Stimulated activated CD4-positive, alpha-beta T cell treated with anti-CD3 and anti-CD28 coated beads, Interleukin-4, amount 100 ng/mL, for 48 hours (primary cell): ENCODE measurements around the gene TOMM40.
"Not testable (repeated sequence)": the region's sequence is repeated elsewhere in the genome, so short reads cannot be mapped to it uniquely, and the experiment has no call there.

Source experiments
- DNase-seq, 2 donors: peaks; one replicate each; pipeline ENCODE4 v3.0.0-alpha.2; 2020; ENCODE audit warnings: low read depth in 2 of 2

TOMM40 gene

DNA sequence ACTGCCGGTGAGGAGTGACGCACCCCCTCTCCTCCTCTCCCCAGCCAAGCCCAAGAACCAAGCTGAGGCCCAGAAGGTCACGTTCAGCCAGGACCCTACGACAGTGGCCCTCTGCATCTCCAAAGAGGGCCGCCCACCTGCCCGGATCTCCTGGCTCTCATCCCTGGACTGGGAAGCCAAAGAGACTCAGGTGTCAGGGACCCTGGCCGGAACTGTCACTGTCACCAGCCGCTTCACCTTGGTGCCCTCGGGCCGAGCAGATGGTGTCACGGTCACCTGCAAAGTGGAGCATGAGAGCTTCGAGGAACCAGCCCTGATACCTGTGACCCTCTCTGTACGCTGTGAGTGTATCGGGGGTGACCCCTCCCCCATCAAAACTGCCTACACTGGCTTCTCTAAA lies 19.2 kb upstream of the TOMM40 start:
- no peak for DNase-seq

DNA sequence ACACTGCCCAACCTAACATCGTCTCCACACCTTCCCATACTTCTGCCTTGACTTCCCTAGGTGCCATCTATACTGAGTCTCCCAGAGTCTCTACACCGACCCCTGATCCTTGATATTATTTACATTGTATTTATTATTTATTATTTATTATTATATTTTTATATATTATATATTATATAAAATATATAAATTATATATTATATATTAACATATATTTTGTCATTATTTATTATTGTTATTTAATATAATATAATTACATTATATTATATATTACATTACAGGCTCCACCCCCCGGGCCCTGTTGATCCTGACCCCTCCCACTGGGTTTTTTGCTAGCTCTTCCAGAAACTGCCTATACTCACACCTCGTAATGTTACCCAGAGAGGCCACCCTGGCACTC lies 18.4 kb upstream of the TOMM40 start:
- no peak for DNase-seq

DNA sequence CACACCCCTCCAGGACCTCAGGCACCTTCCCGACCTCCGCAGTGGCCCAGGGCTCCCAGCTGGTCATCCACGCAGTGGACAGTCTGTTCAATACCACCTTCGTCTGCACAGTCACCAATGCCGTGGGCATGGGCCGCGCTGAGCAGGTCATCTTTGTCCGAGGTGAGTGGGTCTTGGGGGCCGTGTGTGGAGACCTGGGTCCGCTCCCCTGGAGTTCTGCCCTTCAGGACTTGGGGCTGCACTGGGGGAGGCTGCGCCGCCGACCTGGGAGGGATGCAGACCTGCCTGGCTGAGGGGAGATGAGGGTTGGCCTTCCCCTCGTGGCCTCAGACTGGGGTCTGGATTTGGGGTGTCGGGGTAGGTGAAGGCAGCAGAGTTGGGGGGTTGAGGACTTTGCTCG lies 16.7 kb upstream of the TOMM40 start:
- no peak for DNase-seq

DNA sequence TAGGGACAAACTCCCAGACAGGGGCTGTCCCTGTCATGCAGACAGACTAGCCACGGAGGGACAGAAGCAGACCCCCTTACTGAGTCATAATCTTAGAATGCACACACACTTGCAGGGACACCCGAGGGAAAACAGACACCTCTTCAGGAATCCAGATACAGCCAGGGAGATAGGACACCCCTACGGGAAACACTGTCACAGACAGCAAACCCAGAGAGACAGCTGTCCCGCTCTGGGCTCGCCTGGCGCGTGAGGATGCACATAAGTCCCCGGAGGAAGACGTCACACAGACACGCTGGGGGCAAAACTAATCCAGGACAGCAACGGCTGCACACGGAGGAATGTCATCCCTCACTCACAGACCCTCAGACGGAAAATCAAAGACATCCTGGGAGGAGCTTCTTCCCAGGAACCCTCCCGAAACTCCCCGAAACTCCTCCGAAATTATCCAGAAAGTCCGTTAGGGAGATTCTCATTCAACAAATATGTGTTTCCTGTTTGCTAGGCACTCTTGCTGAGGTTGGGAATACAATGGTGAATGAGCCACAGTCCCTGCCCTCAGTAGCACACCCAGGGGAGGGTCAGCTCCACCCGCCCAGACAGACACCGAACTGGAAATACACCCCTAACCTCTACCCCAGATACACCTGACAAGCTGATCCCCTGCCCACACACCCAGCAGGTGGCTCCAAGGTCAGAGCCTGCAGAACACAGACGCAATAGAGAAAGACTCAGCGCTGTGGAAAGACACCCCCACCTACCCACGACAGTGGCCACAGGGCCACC lies 15.2 kb upstream of the TOMM40 start:
- no peak for DNase-seq

DNA sequence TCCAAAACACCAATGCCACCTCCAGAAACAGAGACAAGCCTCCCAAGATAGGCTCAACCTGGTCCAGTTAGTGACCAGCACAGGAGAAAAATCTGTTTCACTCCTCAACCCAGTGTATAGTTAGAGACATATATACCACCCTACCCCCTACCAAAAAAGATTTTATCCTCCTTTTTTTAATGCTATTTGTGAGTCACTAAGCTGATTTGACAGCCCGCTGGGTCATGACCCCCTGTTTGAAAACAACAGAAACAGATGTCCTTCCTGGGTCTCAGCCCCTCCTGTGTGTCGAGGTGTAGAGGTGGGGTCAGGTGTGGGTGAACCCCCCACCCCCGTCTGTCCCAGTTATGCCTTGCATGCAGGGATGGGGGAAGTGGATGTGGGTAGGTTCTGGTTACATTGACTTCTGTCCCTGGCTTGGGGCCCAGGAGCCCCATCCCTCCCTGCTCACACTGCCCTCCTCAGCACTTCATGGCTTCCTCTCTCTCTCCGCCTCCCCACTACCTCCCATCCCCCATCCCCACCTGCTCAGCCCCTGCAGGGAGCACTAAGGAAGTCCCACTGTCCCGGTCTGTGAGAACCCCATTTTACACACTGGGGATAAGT lies 14.0 kb upstream of the TOMM40 start:
- no peak for DNase-seq

DNA sequence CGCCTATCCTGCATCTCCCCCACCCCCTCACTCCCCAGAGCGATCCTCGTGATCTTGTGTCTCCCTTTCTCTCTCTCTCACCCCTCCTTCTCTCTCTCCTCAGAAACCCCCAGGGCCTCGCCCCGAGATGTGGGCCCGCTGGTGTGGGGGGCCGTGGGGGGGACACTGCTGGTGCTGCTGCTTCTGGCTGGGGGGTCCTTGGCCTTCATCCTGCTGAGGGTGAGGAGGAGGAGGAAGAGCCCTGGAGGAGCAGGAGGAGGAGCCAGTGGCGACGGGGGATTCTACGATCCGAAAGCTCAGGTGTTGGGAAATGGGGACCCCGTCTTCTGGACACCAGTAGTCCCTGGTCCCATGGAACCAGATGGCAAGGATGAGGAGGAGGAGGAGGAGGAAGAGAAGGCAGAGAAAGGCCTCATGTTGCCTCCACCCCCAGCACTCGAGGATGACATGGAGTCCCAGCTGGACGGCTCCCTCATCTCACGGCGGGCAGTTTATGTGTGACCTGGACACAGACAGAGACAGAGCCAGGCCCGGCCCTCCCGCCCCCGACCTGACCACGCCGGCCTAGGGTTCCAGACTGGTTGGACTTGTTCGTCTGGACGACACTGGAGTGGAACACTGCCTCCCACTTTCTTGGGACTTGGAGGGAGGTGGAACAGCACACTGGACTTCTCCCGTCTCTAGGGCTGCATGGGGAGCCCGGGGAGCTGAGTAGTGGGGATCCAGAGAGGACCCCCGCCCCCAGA lies 12.8 kb upstream of the TOMM40 start:
- no peak for DNase-seq

DNA sequence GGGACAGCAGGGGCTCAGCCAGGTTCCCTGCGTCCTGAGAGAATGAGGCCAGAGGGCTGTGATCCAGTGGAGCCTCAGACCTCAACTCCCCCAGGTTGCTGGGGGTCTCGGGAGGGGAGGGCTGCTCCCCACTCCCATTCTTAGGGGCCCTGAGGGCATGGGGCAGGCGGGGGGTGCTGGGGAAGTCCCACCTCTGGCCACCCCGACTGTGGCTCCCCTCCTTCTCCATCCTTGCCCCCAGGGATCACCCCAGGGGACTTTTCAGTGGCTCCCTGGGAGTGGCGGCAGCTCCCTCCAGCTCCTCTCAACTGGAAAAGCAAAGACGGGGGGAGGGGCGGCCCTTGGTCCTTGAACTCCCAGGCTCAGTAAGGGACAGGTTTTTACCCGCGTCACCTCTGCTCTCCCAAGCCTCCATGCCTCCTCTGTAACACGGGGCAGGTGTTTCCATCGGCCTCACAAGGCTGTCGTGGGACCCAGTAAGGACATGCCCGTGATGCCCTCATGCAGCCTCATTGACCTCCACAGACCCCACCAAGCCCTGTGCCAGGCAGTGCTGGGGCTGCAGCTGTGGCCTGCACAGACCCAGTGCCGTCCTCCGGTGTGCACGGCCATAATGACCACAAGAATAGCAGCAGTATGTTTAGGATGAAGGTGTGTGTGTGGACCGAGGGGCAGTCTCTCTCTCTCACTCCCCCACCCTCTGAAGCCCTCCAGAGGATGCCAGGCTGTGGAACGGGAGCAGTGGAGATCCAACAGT lies 11.6 kb upstream of the TOMM40 start:
- no peak for DNase-seq

DNA sequence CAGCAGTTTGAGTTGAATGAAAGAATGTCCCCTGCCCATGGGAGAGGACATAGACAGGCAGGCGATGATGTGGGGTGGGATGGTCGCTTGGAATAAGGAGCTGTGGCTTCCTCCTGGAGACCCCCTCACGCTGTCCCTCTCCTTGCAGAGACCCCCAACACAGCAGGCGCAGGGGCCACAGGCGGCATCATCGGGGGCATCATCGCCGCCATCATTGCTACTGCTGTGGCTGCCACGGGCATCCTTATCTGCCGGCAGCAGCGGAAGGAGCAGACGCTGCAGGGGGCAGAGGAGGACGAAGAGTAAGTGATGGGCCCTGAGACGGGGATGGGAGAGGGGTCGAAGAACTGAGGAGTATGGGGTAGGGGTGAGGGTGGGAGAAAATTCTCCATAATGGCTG lies 9.0 kb upstream of the TOMM40 start:
- DNase-seq: no peak

DNA sequence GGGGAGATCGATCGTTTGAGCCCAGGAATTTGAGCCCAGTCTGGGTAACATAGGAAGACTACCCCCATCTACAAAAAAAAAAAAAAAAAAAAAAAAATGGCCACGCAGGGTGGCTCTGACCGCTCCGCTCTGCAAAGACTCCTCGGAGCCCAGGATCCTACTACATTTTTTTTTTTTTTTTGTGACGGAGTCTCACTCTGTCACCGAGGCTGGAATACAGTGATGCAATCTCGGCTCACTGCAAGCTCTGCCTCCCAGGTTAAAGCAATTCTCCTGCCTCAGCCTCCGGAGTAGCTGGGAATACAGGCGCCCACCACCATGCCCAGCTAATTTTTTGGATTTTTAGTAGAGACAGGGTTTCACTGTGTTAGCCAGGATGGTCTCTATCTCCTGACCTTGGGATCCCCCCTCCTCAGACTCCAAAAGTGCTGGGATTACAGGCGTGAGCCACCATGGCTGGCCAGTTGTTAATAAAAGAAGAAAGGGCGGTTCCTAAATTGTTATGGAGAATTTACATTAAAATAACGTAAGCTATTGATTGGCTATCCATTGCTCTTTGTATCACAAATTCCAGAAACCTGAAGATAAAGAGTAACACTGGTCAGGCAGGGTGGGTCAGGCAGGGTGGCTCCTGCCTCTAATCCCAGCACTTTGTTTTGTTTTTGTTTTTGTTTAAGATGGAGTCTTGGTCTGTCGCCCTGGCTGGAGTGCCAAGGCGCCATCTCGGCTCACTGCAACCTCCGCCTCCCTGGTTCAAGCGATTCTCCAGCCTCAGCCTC lies 8.2 kb upstream of the TOMM40 start:
- DNase-seq: not testable (repeated sequence)

DNA sequence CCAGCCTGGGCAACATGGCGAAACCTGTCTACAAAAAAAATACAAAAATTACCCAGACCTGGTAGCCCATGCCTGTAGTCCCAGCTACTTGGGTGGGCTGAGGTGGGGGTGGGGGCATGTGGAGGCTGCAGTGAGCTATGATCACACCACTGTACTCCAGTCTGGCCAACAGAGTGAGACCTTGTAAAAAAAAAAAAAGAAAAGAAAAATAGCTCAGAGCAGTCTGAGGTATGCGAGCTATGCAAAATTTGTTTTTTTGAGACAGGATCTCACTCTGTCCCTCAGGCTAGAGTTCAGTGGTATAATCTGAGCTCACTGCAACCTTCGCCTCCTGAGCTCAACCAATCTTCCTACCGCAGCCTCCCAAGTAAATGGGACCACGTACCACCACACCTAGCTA lies 7.1 kb upstream of the TOMM40 start:
- no peak for DNase-seq

DNA sequence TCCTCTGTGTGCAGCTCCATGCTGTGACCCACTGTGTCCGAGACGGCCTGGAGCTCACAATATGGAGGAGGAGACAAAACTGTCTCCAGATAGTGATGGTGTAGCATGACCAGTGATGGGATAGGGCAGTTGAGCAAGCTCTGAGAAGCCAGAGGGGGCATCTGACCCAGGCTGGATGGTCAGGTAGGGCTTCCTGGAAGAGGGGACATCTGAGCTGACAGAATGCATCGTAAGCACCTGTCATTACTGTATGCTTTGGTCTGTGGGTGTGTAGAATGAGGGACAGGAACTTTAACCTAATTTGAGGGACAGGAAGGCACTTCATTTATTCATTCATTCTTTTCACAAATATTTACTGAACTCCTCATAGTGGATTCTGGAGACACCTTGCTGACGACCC lies 6.5 kb upstream of the TOMM40 start:
- DNase-seq: no peak

DNA sequence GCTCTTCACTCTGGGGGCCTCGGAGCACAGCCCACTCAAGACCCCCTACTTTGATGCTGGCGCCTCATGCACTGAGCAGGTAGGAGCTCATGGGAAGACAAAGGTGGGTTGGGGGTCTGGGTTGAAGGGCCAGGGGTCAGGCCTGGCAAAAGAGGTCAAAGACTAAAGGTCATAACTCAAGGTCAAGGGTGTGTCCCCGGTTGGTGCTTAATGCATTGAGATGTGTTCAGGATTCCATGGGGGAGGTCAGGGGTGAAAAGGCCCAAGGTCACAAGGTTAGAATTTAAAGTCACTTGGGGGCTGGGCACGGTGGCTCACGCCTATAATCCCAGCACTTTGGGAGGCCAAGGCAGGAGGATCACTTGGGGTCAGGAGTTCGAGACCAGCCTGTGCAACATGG lies 4.9 kb upstream of the TOMM40 start:
- DNase-seq: no peak

DNA sequence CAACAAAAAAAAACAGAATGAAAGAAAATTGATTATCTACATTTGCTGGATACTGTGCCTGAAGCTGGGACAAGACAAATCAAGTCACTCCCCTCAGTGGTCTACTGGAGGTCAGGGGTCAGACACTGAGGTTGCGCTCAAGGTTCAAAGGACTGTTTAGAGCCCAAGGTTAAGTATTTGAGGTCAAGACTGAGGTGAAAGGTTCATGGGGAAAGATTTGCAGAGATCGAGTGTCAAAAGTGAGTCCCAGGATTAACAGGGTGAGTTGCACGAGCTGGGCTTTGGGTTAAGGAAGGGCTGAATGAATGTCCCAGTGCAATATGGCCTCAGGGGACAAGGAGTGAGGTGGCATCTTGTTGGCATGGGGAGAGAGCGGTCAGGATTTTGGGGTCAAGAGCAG lies 3.4 kb upstream of the TOMM40 start:
- DNase-seq: no peak

DNA sequence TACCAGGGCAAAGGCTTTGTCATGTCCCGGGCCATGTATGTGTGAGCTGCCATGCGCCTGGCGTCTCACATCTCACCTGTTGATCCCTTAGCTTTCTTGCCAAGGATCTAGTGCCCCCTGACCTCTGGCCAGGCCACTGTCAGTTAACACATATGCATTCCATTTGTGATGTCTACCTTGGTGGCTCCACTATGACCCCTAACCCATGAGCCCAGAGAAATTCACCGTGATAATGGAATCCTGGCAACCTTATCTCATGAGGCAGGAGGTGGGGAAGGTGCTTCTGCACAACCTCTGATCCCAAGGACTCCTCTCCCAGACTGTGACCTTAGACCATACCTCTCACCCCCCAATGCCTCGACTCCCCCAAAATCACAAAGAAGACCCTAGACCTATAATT lies 2.7 kb upstream of the TOMM40 start:
- DNase-seq: not testable (repeated sequence)

DNA sequence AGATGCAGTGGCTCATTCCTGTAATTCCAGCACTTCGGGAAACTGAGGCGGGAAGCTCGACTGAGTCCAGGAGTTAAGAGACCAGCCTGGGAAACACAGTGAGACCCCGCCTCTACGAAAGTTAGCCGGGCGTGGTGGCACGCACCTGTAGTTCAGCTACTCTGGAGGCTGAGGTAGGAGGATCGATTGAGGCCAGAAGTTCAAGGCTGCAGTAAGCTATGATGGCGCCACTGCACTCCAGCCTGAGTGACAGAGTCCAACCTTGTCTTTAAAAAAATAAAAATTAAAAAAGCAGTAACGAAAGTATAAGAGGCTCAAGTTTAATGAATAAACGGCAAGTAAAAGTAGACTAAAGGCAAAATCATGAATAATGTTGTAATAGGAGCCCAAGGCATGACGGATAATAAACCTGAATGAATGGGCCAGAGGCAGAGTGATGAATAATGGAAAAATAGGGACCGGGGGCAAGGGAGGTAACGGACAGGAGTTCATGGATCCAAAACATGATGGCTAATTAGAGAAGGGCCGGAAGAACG lies 1.2 kb upstream of the TOMM40 start:
- DNase-seq: no peak

DNA sequence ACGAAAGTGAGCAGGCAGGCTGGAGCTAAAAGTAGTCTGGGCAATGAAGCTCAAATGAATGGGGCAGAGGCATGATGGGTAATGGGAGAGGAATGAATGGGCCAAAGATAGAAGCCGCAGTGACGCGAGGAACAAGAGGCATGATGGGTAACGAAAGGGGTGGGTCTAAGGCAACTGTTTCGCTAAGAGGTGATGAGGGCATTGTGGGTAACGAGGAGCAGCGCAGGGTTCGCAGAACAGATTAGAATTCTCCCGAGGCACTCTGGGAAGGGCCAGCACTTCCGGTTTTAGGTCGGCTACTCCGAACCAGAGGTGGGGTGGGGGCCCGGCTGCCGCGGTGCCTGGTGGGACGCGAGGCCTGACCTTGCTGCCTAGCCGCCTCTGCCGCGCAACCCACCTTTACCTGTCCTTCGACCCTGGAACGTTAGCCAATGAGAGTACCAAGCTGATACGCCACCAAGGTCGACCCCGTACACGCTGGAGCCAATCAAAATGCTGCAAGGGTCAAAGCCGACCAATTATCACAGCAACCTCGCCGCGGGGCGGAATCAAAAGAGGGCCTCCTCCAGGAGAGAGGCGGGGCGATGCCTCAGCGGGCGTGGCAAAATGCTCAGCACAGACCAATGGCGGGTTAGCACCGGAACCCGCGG lies 563 bp upstream of the TOMM40 start:
- DNase-seq: no peak

DNA sequence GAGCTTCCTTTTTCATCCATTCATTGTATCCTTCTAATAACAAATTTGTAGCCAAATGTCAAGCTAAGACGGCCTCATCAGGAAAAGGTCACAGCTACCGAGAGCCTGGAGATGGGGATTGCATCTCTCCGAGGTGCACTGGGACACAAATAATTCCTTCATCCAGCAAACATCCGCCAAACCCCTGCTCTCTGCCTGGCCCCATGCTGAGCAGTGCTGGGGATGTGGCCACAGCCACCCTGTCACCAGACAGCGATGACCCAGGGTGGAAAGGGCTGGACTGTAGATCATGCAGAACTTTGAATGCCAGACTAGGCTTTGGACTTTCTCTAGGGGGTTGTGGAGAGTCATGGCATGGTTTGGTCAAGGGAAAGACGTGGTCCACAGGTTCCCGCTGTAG lies 1.9 kb downstream of the TOMM40 start:
- DNase-seq: no peak

DNA sequence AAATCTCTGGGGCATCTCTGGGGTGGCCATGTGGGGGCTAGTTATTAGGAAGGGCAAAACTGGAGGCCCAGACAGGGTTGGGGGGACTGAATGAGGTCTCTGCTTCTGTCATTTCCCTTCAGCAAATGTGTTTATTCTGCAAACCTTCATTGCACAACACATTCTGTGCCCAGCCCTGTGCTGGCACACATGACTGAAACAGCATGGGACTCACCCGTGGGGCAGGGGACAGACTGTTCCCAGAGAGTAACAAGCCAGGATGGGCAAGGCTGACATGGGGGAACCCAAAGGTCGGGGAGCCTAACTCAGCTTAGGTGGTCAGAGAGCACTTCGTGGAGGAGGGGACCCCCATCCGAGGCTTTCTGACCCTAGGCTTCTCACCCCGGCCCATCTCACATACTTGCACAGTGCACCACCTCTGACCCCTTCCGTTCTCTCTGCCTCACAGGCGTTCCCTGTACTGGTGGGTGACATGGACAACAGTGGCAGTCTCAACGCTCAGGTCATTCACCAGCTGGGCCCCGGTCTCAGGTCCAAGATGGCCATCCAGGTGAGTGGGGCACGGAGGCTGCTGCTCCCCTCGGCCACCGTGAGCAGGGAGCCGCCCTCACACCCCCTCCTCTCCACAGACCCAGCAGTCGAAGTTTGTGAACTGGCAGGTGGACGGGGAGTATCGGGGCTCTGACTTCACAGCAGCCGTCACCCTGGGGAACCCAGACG lies 2.4 kb downstream of the TOMM40 start:
- no peak for DNase-seq

DNA sequence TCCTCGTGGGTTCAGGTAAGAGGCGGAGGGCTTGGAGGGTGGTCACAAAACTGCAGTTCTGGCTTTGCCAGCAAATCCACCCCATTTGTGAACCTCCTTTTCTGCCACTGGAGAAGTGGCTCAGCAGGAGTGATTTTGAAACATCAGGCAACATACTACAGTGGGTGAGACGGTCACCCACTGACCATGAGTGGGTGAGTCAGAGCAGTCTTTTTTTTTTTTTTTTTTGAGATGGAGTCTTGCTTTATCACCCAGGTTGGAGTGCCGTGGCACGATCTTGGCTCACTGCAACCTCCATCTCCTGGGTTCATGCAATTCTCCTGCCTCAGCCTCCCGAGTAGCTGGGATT lies 3.0 kb downstream of the TOMM40 start:
- no peak for DNase-seq

DNA sequence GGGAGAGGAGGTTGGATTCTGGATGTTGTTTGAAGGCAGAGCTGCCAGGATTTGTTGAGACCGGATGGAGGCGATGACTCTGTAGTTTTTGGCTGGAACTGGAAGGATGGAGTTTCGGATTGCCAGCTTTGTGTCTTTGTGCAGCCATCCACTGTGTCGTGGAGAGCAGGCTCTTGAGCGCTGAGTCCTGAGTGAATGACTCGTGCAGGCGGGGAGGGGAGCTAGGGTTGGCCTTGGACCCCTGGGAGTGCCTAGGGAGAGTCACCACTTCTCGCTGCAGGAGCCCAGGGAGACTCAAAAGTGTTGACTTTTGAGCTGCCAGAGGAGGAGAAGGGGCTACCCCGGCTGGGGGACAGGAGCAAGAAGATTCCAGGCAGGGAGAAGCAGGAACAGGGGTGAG lies 3.9 kb downstream of the TOMM40 start:
- no peak for DNase-seq
